Right renal cortex interstitium (tissue), 3 donors: ENCODE measurements around the gene TMEM169. TPM values are rescaled to one million over a fixed set of nuclear protein-coding genes. Genes with fewer than 3 reads are reported as not detected.

Experiments used
- DNase-seq, 3 donors: peaks; one replicate each; pipeline ENCODE4 v3.0.0-alpha.2; 2013; ENCODE audit warnings: low read depth in 3 of 3, low spot score in 2 of 3
- polyA plus RNA-seq, 3 donors: library from polyadenylated mRNA; unstranded; fragments of 120-200 nt; gene quantifications; one replicate each; pipeline ENCODE4 v1.2.1, GENCODE V29; 2013; ENCODE audit not compliant: insufficient read length in 3 of 3

TMEM169 gene
- 10 to 100 TPM; 13.4 to 15.8 (median 14.1) TPM for polyA plus RNA-seq

GRCh38 chr2:216081487-216082116 is at the start of gene TMEM169, which contains the start of gene PECR:
TMEM169 (plus strand) TSS chr2:216081919; CDS start chr2:216095964, 14,045 bp downstream.
PECR (minus strand) TSS chr2:216081809; CDS start chr2:216081741, 68 bp downstream.
- DNase-seq: no peak

GRCh38 chr2:216031960-216032689 is 49.6 kb upstream of the TMEM169 start:
- no peak for DNase-seq

GRCh38 chr2:216033403-216033802 is 48.3 kb upstream of the TMEM169 start:
- no peak for DNase-seq

GRCh38 chr2:216034065-216034464 is 47.7 kb upstream of the TMEM169 start:
- peak in 1 of 3 donors; percentile 71 for DNase-seq

DNA sequence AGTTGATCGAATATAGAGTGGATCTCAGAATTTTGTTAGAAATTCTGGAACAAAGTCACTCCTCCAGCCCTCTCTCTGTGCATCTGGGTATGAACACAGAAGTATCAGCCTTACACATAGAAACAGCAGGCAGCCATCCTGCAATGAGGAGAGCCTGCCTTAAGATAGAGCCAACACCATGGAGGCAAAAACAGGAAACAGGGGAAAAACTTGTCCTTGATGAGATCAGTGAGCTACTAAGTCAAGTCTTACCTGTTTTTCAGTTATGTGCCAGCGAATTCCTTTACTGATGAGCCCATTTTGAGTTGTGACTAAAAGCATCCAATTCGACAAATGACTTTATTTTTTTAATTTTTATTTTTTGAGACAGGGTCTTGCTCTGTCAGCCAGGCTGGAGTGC is 41.8 kb upstream of the TMEM169 start:
- DNase-seq: no peak

GRCh38 chr2:216041438-216041837 is 40.3 kb upstream of the TMEM169 start:
- DNase-seq: no peak

DNA sequence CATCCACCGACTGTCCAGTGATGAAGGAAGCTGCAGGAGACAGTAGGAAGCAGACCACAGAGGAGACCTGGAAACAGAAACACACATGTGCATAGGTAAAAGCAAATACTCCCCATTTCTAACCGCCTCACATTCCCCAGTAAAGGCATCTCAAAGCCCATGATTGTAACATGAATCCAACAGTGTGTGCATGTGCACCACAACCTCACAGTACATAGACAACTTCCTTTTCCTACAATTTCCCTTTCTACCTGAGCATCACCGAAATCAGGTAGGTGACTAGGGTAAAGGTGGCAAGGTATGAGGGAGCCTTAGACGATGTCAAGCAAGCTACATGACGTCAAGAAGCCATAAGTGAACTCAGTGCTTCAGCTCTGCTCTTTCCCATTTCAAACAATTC is 37.8 kb upstream of the TMEM169 start:
- no peak for DNase-seq

- DNase-seq: no peak
Measured at GRCh38 chr2:216044883-216045486, 36.7 kb upstream of the TMEM169 start.

DNA sequence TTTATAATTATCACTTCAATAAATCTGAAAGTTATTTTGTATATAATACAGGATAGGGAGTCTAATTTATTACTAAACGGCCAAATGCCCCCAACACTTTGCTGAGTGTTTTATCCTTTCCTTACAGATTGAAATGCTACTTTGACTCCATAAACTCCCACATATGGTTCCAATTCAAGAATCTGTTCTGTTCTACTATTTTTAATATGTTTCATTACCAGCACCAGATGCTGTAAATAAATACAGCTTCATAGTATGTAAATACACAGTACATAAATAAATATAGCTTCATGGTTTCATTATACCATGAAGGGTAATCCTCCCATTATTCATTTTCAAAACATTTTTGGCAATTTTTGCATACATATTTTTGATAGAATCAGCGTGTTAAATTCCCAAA is 34.3 kb upstream of the TMEM169 start:
- no peak for DNase-seq

- DNase-seq: no peak
Measured at GRCh38 chr2:216049452-216049851, 32.3 kb upstream of the TMEM169 start.

GRCh38 chr2:216051350-216051749 is 30.4 kb upstream of the TMEM169 start:
- DNase-seq: no peak

GRCh38 chr2:216052420-216052819 is 29.3 kb upstream of the TMEM169 start:
- DNase-seq: no peak

DNA sequence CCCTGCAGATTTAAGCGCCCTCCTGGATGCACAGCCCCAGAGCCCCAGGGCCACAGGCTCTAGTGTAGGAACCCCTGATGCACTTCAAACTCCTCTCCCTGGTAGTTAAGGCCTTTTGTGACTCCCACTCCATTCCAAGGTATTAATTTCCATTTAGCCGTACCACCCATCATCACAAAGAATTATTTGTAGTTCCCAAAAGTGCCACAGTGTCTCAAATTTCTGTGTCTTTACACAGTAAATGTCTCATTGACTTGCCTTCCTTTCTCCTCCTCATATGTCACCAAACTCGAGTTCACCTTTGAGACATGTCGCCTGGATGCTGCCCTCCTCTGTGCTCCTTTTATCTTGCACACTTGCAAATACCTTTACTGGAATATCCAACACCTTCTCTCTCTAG is 26.0 kb upstream of the TMEM169 start:
- DNase-seq: no peak

- DNase-seq: no peak
Measured at GRCh38 chr2:216056739-216057138, 25.0 kb upstream of the TMEM169 start.

DNA sequence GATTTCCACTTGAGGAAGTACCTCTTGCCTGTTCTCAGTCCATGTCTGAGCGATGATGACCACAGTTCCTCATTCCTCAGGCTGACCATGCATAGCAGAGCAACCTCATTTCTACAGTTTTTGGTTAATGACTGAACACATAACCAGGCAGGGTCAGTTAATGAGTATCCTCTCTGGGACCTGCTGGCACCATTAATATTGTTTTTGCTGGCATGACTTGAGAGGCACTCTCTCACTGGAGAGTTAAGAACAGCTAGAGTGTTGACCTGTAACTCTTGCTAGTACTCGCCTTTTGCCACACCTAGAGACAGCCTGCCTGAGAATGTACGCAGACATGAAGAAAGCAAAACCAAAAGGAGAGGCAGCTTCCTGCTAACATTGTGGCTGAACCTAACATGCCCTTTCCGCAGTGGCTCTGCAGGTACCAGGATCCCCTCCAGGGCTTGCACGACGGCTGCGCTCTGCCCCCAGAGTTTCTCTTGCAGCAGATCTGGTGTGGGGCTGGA is 24.0 kb upstream of the TMEM169 start:
- DNase-seq: peak in 1 of 3 donors; percentile 71

DNA sequence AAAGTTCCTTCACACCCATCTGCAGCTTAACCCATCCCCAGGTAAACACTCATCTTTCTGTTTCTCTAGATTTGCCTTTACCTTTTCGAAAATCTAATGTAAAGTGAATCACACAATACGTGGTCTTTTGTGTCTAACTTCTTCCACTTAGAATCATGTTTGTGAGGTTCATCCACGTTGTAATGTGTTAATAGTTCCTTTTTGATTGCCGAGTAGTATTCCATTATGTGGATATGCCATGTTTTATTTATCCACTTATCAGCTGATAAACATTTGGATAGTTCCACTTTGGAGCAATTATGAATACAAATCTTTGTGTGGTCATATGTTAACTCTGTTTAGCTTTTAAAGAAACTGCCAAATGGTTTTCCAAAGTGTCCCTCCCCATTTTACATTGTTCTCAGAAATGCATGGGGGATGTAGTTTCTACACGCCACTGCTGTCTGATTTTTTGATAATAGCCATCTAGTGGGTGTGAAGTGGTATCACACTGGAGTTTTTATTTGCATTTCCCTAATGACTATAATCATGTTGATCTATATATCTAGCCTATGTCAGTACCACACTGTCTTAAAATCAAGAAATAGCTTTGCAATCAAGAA is 22.4 kb upstream of the TMEM169 start:
- no peak for DNase-seq

DNA sequence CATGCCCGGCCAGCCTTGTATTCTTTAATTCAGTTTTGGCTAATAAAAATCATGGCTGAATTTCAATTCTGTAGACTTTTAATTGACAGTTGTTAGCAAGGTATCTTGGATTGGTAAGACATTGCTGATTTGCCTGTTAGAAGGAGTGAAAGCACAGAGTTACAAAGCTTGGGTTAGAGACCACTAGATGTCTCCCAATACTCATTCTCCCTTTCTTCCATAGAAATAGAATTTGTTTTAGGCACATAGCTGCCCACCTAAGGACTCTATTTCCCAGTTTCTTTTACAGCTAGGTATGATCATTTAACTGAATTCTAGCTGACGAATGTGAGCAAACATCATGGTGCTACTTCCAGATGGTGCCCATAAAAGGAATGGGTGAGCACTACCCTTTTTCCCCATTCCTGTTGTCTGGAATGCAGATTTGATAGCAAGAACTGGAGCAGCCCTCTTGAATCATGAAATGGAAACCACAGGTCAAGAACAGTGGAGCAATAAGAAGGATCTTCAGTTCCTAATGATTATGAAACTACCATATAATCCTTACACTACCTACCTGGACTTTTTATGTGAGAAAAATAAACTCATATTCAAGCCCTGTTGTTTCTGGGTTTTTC is 17.6 kb upstream of the TMEM169 start:
- DNase-seq: no peak

- DNase-seq: no peak
Measured at GRCh38 chr2:216064665-216065064, 17.1 kb upstream of the TMEM169 start.

GRCh38 chr2:216066230-216066629 is 15.5 kb upstream of the TMEM169 start:
- no peak for DNase-seq

DNA sequence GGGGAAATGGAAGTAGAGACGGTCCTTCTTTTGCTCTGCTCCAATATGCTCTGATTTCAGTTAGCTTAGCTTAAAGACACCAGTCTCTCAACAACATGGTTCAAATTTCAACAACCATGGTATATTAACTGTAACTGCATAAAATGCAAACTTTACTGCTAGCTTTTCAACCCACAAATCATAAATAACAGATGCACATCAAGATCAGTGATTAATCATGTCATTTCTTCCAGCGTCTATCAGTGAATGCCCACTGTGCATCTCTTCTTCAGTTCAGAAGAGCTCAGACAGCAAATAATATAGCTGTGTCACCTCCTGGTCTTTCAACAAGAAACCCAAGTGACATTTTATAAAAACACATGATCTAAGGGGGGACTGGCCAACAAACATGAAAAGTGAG is 12.7 kb upstream of the TMEM169 start:
- no peak for DNase-seq

DNA sequence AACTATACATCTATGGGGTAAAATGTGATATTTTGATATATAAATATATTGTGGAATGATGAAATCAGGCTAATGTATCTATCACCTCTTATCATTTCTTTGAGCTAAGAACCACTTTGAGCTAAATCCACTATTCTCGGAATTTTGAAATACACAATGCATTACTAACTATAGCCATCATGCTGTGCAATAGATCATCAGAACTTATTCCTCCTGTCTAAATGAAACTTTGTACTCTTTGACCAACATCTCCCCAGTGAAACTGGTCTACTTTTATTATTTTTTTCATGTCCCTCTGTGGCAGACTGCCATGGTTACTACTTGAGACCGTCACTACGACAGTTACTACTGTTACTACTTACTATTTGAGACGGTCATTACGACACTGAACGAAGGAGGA is 11.5 kb upstream of the TMEM169 start:
- no peak for DNase-seq
